Activated gamma-delta T cell (primary cell): ENCODE measurements around the gene UBR1.
"Not testable (repeated sequence)": the region's sequence is repeated elsewhere in the genome, so short reads cannot be mapped to it uniquely, and the experiment has no call there.

ENCODE experiments used
- DNase-seq: peaks from one replicate; lab custom pipeline; 2025; lab: John Stamatoyannopoulos, UW

The UBR1 gene

DNA sequence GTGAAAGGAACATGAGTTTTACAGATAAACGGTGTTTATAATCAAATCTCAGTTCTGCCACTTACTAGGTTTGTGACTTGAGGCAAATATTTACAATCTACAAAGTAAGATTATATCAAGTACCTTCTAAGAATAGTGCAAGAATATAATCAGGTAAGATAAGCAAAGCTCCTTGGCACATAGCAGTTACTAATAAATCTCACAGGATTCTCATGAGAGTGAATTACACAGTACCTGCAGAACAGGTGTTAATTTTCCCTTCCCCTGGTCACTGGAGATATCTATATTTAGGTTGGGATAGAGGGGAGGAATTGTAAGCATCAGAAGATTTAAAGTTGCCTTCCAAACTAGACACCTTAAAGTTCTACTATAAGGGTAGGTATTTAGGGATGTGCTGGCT, 53.0 kb downstream of the UBR1 start:
- no peak for DNase-seq

DNA sequence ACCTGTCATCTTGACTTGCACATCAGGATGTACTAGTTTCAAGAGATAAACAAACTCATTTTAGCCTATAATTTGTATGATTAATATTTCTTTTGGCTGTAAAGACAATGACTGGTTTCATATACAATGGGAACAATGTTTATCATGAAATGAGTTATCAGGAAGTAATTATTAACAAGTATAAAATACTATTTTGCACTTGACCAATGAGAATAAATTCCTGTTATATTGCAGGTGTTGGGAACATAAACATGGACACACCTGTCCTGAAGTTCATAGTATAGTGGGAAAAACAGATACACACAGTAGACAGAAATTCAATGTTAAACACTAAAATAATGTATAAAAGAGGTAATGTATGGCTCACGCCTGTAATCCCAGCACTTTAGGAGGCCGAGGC, 56.9 kb downstream of the UBR1 start:
- no peak for DNase-seq

DNA sequence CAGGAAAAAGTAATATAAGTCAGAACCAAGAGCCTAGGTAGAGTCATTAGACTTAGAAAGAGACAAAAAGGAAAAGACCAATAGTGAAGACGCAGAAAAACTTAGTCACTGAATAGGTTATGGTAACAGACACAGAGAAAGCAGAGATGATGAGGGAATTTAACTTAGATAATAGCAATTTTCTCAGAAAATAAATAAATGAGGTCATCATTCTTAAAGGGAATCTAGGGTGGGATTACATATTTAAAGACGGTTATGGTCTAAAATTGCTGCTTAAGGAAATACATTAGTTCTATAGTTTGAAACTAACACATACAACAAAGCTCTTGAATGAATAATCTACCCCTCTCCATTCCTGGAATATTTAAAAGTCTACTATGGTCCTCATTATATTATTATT, 59.4 kb downstream of the UBR1 start:
- DNase-seq, result no peak

DNA sequence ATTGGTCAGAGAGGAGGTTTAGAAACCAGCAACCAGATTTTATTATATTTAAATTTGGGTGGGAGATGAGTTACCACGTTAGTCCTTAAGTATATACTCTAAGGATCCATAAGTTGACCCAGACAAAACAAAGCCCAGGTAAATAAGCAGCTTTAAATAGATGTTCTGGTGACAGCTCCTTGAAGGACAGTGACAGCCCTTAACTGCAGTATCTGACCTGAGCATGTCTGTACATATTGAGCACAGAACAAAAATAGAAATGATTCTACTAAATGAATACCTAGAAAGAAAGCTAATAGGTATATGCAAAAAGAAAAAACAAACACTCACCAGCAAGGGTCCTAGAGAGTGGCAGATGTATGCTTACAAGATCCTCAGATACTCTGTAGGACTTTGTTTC, 63.0 kb downstream of the UBR1 start:
- DNase-seq, result no peak

DNA sequence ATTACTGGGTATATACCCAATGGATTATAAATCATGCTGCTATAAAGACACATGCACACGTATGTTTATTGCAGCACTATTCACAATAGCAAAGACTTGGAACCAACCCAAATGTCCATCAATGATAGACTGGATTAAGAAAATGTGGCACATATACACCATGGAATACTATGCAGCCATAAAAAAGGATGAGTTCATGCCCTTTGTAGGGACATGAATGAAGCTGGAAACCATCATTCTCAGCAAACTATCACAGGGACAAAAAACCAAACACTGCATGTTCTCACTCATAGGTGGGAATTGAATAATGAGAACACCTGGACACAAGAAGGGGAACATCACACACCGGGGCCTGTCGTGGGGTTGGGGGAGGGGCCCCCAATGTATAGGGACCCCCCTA, 64.8 kb downstream of the UBR1 start:
- DNase-seq, result not testable (repeated sequence)

DNA sequence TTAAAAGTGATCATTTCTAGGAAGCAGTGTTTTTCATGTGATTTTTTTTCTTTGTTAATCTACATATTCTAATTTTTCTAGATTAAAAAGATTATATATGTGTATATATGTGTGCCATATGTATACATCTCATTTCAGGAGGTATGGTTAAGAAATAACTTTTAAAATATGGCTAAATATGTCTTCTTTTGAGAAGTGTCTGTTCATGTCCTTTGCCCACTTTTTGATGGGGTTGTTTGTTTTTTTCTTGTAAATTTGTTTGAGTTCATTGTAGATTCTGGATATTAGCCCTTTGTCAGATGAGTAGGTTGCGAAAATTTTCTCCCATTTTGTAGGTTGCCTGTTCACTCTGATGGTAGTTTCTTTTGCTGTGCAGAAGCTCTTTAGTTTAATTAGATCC, 70.6 kb downstream of the UBR1 start:
- not testable (repeated sequence) for DNase-seq

DNA sequence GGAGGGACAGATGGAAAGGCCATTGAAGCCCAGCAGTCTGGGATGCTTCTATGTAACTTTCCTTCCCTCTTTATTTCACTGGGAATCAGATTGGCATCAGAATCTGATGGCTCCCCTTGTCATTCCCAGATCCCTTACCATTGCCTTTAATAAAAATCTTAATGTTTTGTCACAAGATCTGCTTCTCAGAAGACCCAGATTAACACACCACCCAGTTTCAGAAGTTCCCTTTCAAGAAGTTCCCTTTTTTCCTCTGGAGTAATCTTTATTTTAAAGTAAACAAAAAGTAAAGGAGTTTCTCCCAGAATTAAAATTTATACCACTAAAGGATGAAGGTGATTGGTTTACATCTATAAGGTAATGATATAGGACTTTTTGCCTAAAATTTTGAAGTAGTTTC, 76.4 kb downstream of the UBR1 start:
- no peak for DNase-seq

DNA sequence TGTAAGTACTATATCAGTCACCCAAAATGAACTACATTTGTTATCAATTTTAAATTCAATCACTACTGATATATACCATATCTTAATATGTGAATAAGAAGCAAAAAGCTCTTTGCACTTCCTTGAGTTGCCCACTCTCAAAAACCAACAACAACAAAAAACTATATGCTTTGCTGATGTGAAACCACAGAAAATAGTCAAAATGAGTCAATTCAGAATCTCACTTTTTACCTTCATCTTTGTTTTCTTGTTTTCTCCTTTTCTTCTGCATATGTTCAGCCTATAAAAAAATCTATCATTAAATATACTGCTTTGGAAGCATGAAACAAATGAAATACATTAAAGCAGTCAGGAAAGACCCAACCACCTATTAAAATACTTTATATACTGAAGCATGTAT, 80.7 kb downstream of the UBR1 start:
- no peak for DNase-seq

DNA sequence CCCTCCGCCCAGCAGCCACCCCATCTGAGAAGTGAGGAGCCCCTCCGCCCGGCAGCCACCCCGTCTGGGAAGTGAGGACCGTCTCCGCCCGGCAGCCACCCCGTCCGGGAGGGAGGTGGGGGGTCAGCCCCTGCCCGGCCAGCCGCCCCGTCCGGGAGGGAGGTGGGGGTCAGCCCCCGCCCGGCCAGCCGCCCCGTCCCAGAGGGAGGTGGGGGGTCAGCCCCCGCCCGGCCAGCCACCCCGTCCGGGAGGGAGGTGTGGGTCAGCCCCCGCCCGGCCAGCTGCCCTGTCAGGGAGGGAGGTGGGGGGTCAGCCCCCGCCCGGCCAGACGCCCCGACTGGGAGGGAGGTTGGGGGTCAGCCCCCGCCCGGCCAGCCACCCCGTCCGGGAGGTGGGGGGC, 91.2 kb downstream of the UBR1 start:
- not testable (repeated sequence) for DNase-seq

DNA sequence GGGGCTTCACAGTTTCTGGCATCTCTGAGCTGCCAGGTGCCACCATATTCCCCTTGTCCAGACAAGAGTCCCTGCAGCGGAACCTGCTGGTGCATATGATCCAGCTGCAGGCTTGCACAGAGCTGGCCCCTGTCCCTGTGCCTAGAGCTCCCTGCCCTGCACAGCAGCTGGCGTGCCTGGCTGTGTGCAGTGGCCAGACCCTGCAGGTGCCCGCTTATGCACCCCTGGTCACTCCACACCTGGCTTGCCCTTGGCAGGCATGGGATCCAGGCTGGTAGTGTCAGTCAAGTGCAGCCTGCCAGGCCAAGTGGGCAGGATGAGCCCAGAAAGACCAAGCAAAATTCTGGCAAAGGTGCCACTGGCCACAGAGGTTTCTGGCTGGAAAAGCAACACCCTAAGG, 96.6 kb downstream of the UBR1 start:
- no peak for DNase-seq

DNA sequence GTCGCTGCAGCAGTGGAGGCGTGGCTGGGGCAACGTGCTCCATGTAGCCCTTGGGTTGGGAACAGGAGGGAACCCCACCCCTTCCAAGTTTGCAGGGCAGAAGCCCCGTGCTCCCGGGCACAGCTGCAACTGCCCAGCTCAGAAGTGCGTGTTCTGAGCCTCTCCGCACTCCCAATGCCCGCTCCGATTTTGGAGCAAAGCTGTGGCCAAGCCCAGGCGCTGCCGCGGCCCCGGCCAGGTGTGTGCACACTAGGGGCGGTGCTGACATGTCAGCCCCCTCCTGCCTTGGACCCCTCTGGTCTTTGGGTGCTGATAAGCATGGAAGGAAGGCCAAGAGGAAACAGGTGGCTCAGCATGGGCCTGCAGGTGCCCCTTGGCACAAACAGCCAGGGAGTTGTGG, 97.7 kb downstream of the UBR1 start:
- DNase-seq, result no peak

DNA sequence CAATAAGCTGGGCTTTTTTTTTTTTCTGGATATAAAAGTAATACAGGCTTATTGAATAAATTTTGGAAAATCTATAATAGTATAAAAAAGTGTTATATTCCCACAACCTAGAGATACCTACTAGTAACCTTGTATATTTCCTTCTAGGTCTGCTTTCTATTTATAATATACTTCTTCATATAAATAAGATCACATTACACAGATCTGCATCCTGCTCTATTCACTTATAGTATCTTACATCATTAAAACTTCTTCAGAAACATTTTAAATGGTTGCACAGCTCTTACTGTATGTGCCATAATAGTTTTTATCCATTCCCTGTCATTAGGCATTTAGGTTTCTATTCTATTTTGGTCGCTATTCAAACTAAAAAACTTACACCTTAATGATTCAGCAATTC, 98.3 kb downstream of the UBR1 start:
- DNase-seq, result no peak

DNA sequence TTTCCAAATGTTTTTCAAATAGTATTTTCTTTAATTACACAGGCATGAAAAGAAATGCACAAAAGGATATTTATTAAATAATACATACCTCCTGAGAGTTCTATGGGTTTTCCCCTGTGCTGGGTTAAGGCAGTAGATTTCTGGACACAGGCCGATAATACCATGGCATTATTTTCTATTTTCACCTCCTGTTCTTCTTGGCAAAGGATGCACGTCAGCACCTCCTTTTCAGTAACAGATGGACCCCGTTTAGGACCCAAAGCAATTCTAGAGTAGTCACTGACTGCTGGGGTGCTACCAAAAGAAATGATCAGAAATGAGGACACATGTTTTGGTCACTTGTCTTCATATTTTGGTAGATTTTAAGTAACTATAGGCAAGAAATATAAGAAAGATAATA, 98.8 kb downstream of the UBR1 start:
- no peak for DNase-seq

DNA sequence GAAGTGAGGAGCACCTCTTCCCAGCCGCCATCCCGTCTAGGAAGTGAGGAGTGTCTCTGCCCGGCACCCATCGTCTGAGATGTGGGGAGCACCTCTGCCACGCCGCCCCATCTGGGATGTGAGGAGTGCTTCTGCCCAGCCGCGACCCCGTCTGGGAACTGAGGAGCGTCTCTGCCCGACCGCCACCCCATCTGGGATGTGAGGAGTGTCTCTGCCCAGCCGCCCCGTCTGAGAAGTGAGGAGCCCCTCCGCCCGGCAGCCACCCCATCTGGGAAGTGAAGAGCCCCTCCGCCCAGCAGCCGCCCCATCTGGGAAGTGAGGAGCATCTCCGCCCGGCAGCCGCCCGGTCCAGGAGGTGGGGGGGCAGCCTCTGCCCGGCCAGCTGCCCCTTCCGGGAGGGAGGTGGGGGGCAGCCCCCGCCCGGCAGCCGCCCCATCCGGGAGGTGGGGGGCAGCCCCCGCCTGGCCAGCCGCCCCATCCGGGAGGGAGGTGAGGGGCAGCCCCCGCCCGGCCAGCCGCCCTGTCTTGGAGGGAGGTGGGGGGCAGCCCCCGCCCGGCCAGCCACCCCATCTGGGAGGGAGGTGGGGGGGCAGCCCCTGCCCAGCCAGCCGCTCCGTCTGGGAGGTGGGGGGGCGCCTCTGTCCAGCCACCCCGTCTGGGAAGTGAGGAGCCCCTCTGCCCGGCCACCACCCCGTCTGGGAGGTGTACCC, 100.8 kb downstream of the UBR1 start:
- not testable (repeated sequence) for DNase-seq

DNA sequence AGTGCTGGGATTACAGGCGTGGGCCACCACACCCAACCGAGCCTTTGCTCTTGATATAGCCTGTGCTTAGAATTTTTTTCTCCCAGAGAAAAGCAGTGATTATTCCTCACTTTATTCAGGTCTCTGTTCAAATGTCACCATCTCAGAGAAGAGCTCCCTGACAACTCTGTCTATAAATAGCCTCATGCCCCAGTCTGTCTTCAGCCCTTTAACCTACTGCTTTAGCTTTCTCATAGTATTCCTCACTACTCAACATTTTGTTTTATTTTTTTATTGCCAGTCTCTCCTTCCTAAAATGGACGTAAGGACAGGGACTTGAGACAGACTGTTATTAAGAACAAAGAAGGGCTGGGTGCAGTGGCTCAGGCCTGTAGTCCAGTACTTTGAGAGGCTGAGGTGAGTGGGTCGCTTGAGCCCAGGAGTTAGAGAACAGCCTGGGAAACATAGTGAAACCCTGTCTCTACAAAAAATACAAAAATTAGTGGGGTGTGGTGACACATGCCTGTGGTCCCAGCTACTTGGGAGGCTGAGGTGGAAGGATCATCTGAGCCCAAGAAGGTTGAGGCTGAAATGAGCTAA, 106.5 kb downstream of the UBR1 start:
- DNase-seq, result no peak

DNA sequence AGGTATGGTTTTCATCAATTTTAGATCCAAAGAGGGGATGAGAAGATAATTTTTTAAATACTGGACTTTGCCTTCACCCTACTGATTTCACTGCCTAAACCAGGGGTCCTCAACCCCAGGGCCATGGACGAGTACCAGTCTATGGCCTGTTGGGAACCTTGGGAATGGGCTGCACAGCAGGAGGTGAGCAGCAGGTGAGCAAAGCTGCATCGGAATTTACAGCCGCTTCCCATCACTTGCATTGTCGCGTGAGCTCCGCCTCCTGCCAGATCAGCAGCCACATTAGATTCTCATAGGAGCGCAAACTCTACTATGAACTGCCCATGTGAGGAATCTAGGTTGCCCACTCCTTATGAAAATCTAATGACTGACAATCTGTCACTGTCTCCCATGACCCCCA, 109.0 kb downstream of the UBR1 start:
- DNase-seq, result no peak

DNA sequence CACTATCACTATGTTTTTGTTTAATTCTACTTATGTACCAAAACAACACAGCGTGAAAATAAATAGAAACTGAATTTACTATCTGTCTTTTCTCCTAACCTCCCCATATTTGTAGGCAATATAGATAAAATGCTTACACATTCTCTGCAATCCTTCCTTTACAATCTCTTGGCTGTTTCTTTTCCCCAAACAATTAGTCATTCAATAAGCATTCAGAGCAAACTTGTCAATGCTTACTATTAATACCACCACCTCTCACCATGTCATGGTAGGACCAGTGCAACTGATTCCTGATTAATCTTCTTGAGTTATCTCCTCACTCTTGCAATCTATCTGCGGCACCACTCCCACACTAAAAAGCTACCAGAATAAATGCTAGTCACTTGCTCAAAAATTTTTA, 111.3 kb downstream of the UBR1 start:
- no peak for DNase-seq

DNA sequence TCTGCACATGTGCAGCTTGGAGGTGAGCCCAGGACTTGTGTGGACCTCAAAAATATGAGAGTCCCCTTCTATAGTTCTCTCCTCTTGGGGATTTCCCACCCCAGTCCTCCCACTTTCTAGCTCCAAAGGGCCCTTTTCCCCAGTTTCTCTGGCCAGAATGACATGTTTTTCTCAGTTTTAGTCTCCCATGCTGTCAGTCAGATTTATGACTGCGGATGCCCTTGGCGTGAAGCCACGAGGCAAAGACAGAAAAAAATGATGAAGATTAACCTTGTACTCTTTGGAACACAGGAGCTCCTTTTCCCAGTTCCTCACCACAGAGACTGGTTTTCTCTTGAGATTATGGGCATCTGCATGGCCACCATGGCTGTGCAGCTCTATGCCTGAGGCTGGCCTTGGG, 113.2 kb downstream of the UBR1 start:
- DNase-seq, result no peak

DNA sequence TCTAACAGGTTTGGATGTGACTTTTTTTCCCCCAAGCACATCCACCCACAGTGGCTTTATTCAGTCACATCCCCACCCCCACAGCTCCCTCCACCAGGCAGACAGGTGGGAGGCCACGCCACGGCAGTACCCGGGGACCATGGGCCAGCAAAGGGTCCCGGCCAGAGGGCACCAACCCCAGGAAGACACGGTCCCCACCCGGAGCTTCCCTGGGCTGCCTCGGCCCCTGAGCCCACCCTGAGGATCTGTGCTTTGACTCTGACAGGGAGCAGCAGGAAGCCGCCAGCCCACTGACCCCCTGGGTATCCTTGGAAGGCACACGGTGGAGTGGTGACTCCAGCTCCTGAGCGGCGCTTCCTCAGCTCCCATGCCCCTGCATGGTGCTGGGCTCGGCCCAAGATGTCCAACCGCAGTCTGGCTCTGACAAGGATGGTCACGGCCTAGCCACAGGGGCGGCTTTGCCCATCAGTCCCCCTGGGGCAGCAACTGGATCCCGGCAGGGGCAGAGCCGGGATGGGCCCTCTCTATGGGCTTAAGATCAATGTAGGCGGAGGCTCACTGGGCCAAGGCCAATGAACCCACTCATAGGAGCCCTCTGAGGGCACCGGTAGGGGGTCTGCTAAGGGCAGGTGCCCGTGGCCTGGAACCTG, 119.0 kb downstream of the UBR1 start:
- DNase-seq, result no peak

DNA sequence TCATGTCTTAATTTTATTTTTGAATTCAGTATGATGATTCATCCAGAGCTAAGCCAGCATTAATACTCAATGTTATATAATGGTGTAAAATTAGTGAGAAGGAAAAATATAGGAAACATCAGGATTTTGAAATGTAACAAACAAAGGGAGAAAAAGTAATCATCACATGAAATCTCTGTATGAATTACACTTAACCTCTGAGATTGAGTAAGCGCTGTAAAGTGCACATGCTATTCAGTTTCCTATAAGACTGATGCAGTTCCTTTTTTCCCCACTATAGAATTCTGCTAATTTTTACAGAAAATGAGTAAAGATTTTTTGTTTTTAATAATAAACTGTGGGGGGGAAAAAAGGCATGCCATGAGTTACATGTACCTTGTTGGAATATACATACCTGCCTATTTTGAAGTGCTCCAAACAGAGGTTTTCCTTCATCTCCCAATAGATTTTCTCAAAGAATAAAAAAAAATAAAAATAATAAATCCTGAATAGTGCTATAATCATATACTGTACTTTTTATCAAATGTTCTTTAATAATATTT, 121.3 kb downstream of the UBR1 start:
- DNase-seq, result no peak

DNA sequence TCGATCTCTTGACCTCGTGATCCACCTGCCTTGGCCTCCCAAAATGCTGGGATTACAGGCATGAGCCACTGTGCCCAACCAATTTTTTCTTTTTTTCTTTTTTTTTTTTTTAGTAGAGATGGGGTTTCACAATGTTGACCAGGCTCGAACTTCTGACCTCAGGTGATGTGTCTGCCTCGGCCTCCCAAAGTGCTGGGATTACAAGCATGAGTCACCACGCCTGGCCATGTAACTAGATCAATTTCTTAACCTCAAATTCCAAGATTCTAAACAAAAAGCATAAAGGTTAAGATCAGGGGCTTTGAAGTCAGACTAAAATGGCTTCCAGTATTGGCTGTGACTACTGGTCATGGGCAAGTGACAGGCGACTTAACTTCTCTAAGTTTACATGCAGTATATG, 126.7 kb downstream of the UBR1 start:
- not testable (repeated sequence) for DNase-seq

DNA sequence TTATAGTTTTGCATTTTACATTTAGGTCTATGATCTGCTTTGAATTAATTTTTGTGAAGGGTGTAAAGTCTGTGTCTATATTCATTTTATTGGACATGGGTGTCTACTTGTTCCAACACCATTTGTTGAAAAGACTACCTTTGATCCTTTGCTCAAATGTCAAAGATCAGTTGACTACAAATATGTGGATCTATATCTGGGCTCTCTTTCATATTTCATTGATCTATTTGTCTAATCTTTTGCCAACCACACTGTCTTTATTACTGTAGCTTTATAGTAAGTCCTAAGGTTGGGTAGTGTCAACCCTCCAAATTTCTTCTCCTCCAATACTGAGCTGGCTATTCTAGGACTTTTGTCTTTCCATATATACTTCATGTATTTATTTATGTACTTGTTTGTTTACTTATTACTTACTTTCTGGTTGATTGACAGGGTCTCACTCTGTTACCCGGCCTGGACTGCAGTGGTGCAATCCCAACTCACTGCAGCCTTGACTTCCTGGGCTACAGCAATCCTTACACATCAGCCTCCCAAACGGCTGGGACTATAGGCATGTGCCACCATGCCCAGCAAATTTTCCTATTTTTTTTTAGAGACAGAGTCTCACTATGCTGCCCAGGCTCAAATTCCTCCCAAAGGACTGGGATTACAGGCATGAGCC, 131.5 kb downstream of the UBR1 start:
- no peak for DNase-seq

DNA sequence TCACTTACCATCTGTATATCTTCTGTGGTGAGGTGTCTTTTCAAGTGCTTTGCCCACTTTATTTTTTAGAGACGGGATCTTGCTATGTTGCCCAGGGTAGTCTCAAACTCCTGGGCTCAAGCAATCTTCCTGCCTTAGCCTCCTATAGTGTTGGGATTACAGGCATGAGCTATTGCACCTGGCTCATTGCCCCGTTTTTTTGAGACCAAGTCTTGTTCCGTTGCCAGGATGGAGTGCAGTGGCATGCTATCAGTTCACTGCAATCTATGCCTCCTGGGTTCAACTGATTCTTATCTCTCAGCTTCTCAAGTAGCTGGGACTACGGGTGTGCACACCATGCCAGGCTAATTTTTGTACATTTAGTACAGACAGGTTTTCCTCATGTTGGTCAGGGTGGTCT, 132.7 kb downstream of the UBR1 start:
- no peak for DNase-seq
